ENCODE data around the gene EPO. TPM values are rescaled to one million over a fixed set of nuclear protein-coding genes. Genes with fewer than 3 reads are reported as not detected.

Gene EPO
- total and polyA plus RNA-seq, 2 of the 8 experiments (the other 6 are each of a cell fraction or from before 2014, with no cell fraction given) = 0.42 to 0.95 TPM

DNA sequence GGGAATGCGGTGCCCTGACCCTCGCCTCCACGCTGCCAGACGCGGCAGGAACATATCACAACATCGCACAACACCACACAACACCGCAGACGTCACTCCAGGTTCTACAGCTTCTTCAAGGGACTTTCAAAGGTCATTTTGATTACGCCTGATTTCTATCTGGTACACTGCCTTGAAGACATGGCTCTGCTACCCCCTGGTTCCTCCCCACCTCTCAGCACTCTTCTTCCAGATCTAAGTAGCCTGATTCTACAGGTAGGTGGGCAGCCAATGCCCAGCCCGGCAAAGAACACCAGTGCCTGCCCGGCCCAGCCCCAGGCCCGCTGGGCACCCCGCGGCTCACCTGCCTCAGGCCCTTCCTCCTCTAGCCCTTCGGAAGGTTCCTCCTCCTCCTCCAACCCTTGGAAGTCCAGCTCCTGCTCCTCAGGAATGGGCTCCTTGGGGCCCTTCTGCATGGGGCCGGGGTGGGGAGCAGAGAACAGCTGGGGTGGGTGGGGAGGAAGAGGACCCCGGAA is 34.6 kb upstream of the EPO start:
- peak overlapping the region; percentile 71; the same call in 1 of the 2 replicates for H4K8ac ChIP-seq (ENCODE audit: extremely low read depth, insufficient read depth, low read length)
- no peak overlapping the region for H3K14ac ChIP-seq (ENCODE audit: insufficient read length)
- no peak overlapping the region for H3K56ac ChIP-seq (replicated peaks; ENCODE audit: insufficient read length, low read depth, low read length)
- no peaks in the 10 kb centered on the region; the same call in 1 of the 2 replicates for H3K23me2 ChIP-seq (ENCODE audit: low read depth, low read length)
- no peak overlapping the region for H3K18ac ChIP-seq (ENCODE audit: extremely low read depth, low read length)
- no peak for FAIRE-seq
- H3K27me3 ChIP-seq (replicated peaks in 1 of 4; ENCODE audit: control insufficient read depth in 3 of 4, extremely low read depth in 1 of 4, insufficient read depth in 3 of 4, low read length in 3 of 4) = no peaks in the 10 kb centered on the region
- no peak for DNase-seq (ENCODE audit: low read depth in 1 of 2, low spot score in 2 of 2)
- CTCF ChIA-PET (ENCODE audit: partially characterized antibody) = interaction anchor here (0.6 to 20.7 kb wide), 11 partner anchors 7 to 127 kb away, joined by 3 to 254 read pairs (median 4); partner anchors contain the start of genes GIGYF1 and POP7
- peaks cover 0 to 5% (median 2%) of the 10 kb centered on the region in 4 experiments; a peak in 4 of 7 replicates for H3K4me1 ChIP-seq (replicated peaks in 1 of 4; ENCODE audit: control insufficient read depth in 3 of 4, insufficient read depth in 4 of 4, low read length in 3 of 4)
- H4K20me1 ChIP-seq (replicated peaks in 1 of 2; ENCODE audit: control insufficient read depth in 1 of 2, insufficient read depth in 2 of 2, low read length in 2 of 2) = peaks cover 19 to 52% of the 10 kb centered on the region in 2 experiments
- H2BK12ac ChIP-seq (ENCODE audit: low read depth, low read length) = no peak overlapping the region
- peaks cover 8% of the 10 kb centered on the region; the same call in 1 of the 2 replicates for H3K79me1 ChIP-seq (ENCODE audit: low read depth, low read length)
- H4K91ac ChIP-seq (replicated peaks; ENCODE audit: insufficient read length, low read length) = no peak overlapping the region
- no peak overlapping the region for H2AK5ac ChIP-seq (ENCODE audit: low read depth, low read length)
- no peak overlapping the region for H3K9ac ChIP-seq (replicated peaks in 1 of 4; ENCODE audit: extremely low read depth in 1 of 4, low read depth in 3 of 4, low read length in 3 of 4)
- H3K4ac ChIP-seq (replicated peaks; ENCODE audit: insufficient read length, low read depth, low read length) = no peak overlapping the region
- no peak overlapping the region for H2BK120ac ChIP-seq (replicated peaks; ENCODE audit: low read depth, low read length)
- no peak overlapping the region for H3K23ac ChIP-seq (ENCODE audit: insufficient read length)
- no peaks in the 10 kb centered on the region for H3K9me3 ChIP-seq (ENCODE audit: insufficient read depth in 2 of 2, low read depth in 1 of 2, low read length in 1 of 2)
- H2BK15ac ChIP-seq (ENCODE audit: low read length) = no peak overlapping the region
- H4K5ac ChIP-seq (ENCODE audit: insufficient read length, low read depth, low read length) = no peak overlapping the region
- H2BK5ac ChIP-seq (ENCODE audit: low read depth, low read length) = no peak overlapping the region
- H3K4me2 ChIP-seq (ENCODE audit: insufficient read depth in 1 of 2, low read depth in 2 of 2, low read length in 2 of 2) = no peak overlapping the region
- POLR2A ChIA-PET (ENCODE audit: partially characterized antibody) = interaction anchor here (0.6 to 14.3 kb wide), 5 partner anchors 7 to 194 kb away, joined by 4 to 257 read pairs (median 6); partner anchors contain the start of genes FBXO24, GNB2 and LRCH4
- 91% methylated on average over 16 of the region's 17 CpGs; no CpG with 5 or more reads in 1 of the 2 experiments for WGBS, 2 experiments (ENCODE audit: extremely low coverage in 1 of 2, insufficient coverage in 1 of 2, insufficient read length in 1 of 2, insufficient replicate concordance in 2 of 2, low coverage in 1 of 2, low lambda C conversion rate in 2 of 2, missing lambda C conversion rate in 1 of 2)
- H3K79me2 ChIP-seq (ENCODE audit: control insufficient read depth in 1 of 2, insufficient read depth in 2 of 2, low read length in 2 of 2) = peaks cover 4 to 34% of the 10 kb centered on the region in 2 experiments
- no peak overlapping the region for H2AFZ ChIP-seq (ENCODE audit: low read length)
- no peak overlapping the region for H3K4me3 ChIP-seq (ENCODE audit: extremely low read depth in 1 of 4, insufficient read depth in 2 of 4, low read depth in 3 of 4, low read length in 4 of 4)
- H3K36me3 ChIP-seq (ENCODE audit: control insufficient read depth in 2 of 4, insufficient read depth in 4 of 4, low read length in 3 of 4) = peaks cover 45 to 87% (median 72%) of the 10 kb centered on the region in 4 experiments
- H3K27ac ChIP-seq (ENCODE audit: low read depth, low read length) = no peak overlapping the region
- H2BK20ac ChIP-seq (ENCODE audit: low read length) = no peak overlapping the region
- no peak for TF ChIP-seq BCL11A (IDR thresholded peaks at IDR 0.05; ENCODE audit: low read depth in 2 of 2, low read length in 2 of 2)
- no peak for TF ChIP-seq EP300 (IDR thresholded peaks at IDR 0.05; ENCODE audit: borderline replicate concordance in 1 of 2, low read depth in 2 of 2, low read length in 2 of 2)
- no peak for TF ChIP-seq TAF7 (optimal IDR thresholded peaks at IDR 0.05; ENCODE audit: borderline replicate concordance, low read depth, low read length)
- TF ChIP-seq RFX5 (IDR thresholded peaks at IDR 0.05; ENCODE audit: borderline replicate concordance, low read depth, low read length) = no peak
- TF ChIP-seq POLR2AphosphoS5 (IDR thresholded peaks at IDR 0.05; ENCODE audit: low read depth, low read length) = no peak
- TF ChIP-seq HDAC6 (IDR thresholded peaks at IDR 0.05; ENCODE audit: low read depth, low read length) = no peak
- TF ChIP-seq YY1 (IDR thresholded peaks at IDR 0.05; ENCODE audit: low read depth, low read length) = no peak
- TF ChIP-seq EZH2 (IDR thresholded peaks at IDR 0.05; ENCODE audit: low read depth, low read length, severe bottlenecking) = no peak
- no peak for TF ChIP-seq NANOG (IDR thresholded peaks at IDR 0.05; ENCODE audit: insufficient read depth, low read depth, low read length, poor library complexity, severe bottlenecking)
- TF ChIP-seq RBBP5 (IDR thresholded peaks at IDR 0.05; ENCODE audit: borderline replicate concordance, low read depth, low read length) = no peak
- TF ChIP-seq, protein P1, sequence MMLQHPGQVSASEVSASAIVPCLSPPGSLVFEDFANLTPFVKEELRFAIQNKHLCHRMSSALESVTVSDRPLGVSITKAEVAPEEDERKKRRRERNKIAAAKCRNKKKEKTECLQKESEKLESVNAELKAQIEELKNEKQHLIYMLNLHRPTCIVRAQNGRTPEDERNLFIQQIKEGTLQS (IDR thresholded peaks at IDR 0.05; ENCODE audit: insufficient read depth, low read depth, low read length) = no peak

Data from H1 (cell line).